IMR-90 (cell line): ENCODE data around the gene RASSF7. TPM values are rescaled to one million over a fixed set of nuclear protein-coding genes. Genes with fewer than 3 reads are reported as not detected.

Experiments used
- ATAC-seq: fragments of 200-7000 bp; cut with Tn5 transposase; 2 replicates; pipeline ENCODE4 v1.9.1; 2020; ENCODE audit warnings: low read depth, mild to moderate bottlenecking, moderate library complexity
- BruUV-seq: library from RNA; stranded (reverse); fragments of 400-500 nt; replicated peaks from 2 replicates; lab custom pipeline; 2021; lab: Mats Ljungman, UMichigan
- CTCF ChIA-PET: fragments of 300-600 bp; formaldehyde crosslinking; extraction: SDS; loops from one replicate; lab custom pipeline; 2021; ENCODE audit warnings: antibody characterized with exemption; lab: Yijun Ruan, JAX
- POLR2A ChIA-PET: fragments of 300-600 bp; sonication (Branson Sonifier 250); formaldehyde crosslinking; loops from one replicate; lab custom pipeline; 2022; ENCODE audit warnings: antibody characterized with exemption; ENCODE audit not compliant: unreplicated experiment; lab: Charles Lee
- DNase-seq: peaks from one replicate; pipeline ENCODE4 v3.0.0; 2013
- H2AFZ ChIP-seq: replicated peaks from 2 replicates; pipeline ENCODE3; 2013; ENCODE audit warnings: low read length, mild to moderate bottlenecking; ENCODE audit not compliant: poor library complexity
- H2AK5ac ChIP-seq: 2 replicates; pipeline ENCODE4 v1.6.1; 2013; ENCODE audit warnings: low read depth, low read length, inconsistent platforms
- H2AK9ac ChIP-seq: replicated peaks from 2 replicates; pipeline ENCODE3; 2013; ENCODE audit warnings: mild to moderate bottlenecking, low read depth, low read length, moderate library complexity; ENCODE audit not compliant: poor library complexity
- H2BK120ac ChIP-seq: 2 replicates; pipeline ENCODE4 v1.6.1; 2013; ENCODE audit warnings: low read depth, low read length, inconsistent platforms
- H2BK15ac ChIP-seq: 3 replicates; pipeline ENCODE4 v1.6.1; 2013; ENCODE audit warnings: low read depth, low read length, inconsistent platforms
- H2BK20ac ChIP-seq: 2 replicates; pipeline ENCODE4 v1.6.1; 2013; ENCODE audit warnings: low read depth, mild to moderate bottlenecking, inconsistent platforms, low read length, moderate library complexity
- H2BK5ac ChIP-seq: 2 replicates; pipeline ENCODE4 v1.6.1; 2013; ENCODE audit warnings: mild to moderate bottlenecking, low read depth, low read length, inconsistent platforms; ENCODE audit not compliant: poor library complexity, severe bottlenecking
- H3K14ac ChIP-seq: replicated peaks from 2 replicates; pipeline ENCODE4 v1.6.1; 2013; ENCODE audit warnings: low read depth, low read length, inconsistent platforms
- H3K18ac ChIP-seq: 2 replicates; pipeline ENCODE4 v1.6.1; 2013; ENCODE audit warnings: low read depth, low read length, control low read depth
- H3K23ac ChIP-seq: 2 replicates; pipeline ENCODE4 v1.6.1; 2013; ENCODE audit warnings: low read depth, low read length, inconsistent platforms
- H3K27ac ChIP-seq: 2 replicates; pipeline ENCODE4 v1.5.1; 2013; ENCODE audit warnings: mild to moderate bottlenecking, control low read depth, low read length; ENCODE audit not compliant: insufficient read depth
- H3K27me3 ChIP-seq: 2 replicates; pipeline ENCODE4 v1.6.1; 2013; ENCODE audit warnings: low read length; ENCODE audit not compliant: control insufficient read depth, insufficient read depth
- H3K36me3 ChIP-seq: 2 replicates; pipeline ENCODE4 v1.6.1; 2013; ENCODE audit warnings: low read length, mixed read lengths; ENCODE audit not compliant: control insufficient read depth, insufficient read depth
- H3K4ac ChIP-seq: 2 replicates; pipeline ENCODE4 v1.6.1; 2013; ENCODE audit warnings: low read depth, low read length, inconsistent platforms
- H3K4me1 ChIP-seq: 2 replicates; pipeline ENCODE4 v1.6.1; 2013; ENCODE audit warnings: low read length, mixed read lengths; ENCODE audit not compliant: control insufficient read depth, insufficient read depth
- H3K4me2 ChIP-seq: 2 replicates; pipeline ENCODE4 v1.6.1; 2013; ENCODE audit warnings: low read depth, mild to moderate bottlenecking, control low read depth, low read length, moderate library complexity
- H3K4me3 ChIP-seq: 2 replicates; pipeline ENCODE4 v1.5.1; 2013; ENCODE audit warnings: low read depth, mild to moderate bottlenecking, control low read depth, low read length, moderate library complexity; ENCODE audit not compliant: insufficient read depth
- H3K56ac ChIP-seq: 2 replicates; pipeline ENCODE4 v1.6.1; 2013; ENCODE audit warnings: low read length, inconsistent platforms; ENCODE audit not compliant: insufficient read depth; ENCODE audit errors: extremely low read depth
- H3K79me1 ChIP-seq, 2 experiments: 2 replicates each; pipeline ENCODE4 v1.6.1; 2013; ENCODE audit warnings: low read length in 2 of 2, inconsistent platforms in 1 of 2, low read depth in 1 of 2
- H3K9ac ChIP-seq: 2 replicates; pipeline ENCODE4 v1.6.1; 2013; ENCODE audit warnings: low read depth, low read length, control low read depth
- H3K9me1 ChIP-seq: 2 replicates; pipeline ENCODE4 v1.6.1; 2013; ENCODE audit warnings: low read length, inconsistent platforms; ENCODE audit not compliant: insufficient read depth
- H3K9me3 ChIP-seq: 2 replicates; pipeline ENCODE4 v1.6.1; 2013; ENCODE audit warnings: low read length; ENCODE audit not compliant: control insufficient read depth, insufficient read depth
- H4K20me1 ChIP-seq: 2 replicates; pipeline ENCODE4 v1.6.1; 2013; ENCODE audit warnings: low read length, inconsistent platforms; ENCODE audit not compliant: insufficient read depth
- H4K5ac ChIP-seq: 2 replicates; pipeline ENCODE4 v1.6.1; 2013; ENCODE audit warnings: mild to moderate bottlenecking, low read depth, low read length, control low read depth
- H4K8ac ChIP-seq, 2 experiments: 2 replicates each; pipeline ENCODE4 v1.6.1; 2013; ENCODE audit warnings: low read depth in 2 of 2, low read length in 2 of 2, control low read depth in 1 of 2, inconsistent platforms in 1 of 2
- H4K91ac ChIP-seq: 2 replicates; pipeline ENCODE4 v1.6.1; 2013; ENCODE audit warnings: low read depth, low read length, inconsistent platforms; ENCODE audit not compliant: insufficient read depth
- BHLHE40 ChIP-seq: fragments of 150-350 bp; IDR thresholded peaks from 2 replicates; pipeline ENCODE4 v1.6.1; 2016; ENCODE audit warnings: mild to moderate bottlenecking, low read depth, low read length
- CEBPB ChIP-seq: IDR thresholded peaks from 2 replicates; pipeline ENCODE4 v1.6.1; 2012; ENCODE audit warnings: low read depth, low read length, improper control_type of control experiment
- CHD1 ChIP-seq: IDR thresholded peaks from 2 replicates; pipeline ENCODE4 v1.6.1; 2012; ENCODE audit warnings: low read depth, low read length, improper control_type of control experiment
- CTCF ChIP-seq: conservative IDR thresholded peaks from 2 replicates; pipeline ENCODE4 v1.5.1; 2012; ENCODE audit warnings: mild to moderate bottlenecking, low read depth, low read length, improper control_type of control experiment
- FOS ChIP-seq: fragments of 150-350 bp; IDR thresholded peaks from 2 replicates; pipeline ENCODE4 v1.6.1; 2016; ENCODE audit warnings: low read depth, low read length
- MAFK ChIP-seq: IDR thresholded peaks from 2 replicates; pipeline ENCODE4 v1.6.1; 2012; ENCODE audit warnings: low read depth, low read length, improper control_type of control experiment
- MAZ ChIP-seq: IDR thresholded peaks from 2 replicates; pipeline ENCODE4 v1.6.1; 2012; ENCODE audit warnings: low read depth, mild to moderate bottlenecking, low read length, improper control_type of control experiment, moderate library complexity, borderline replicate concordance
- MXI1 ChIP-seq: IDR thresholded peaks from 2 replicates; pipeline ENCODE4 v1.6.1; 2012; ENCODE audit warnings: low read depth, mild to moderate bottlenecking, low read length, moderate library complexity, borderline replicate concordance
- NFE2L2 ChIP-seq: fragments of 150-350 bp; IDR thresholded peaks from 2 replicates; pipeline ENCODE4 v1.6.1; 2016; ENCODE audit warnings: low read depth, mild to moderate bottlenecking, low read length
- POLR2A ChIP-seq: IDR thresholded peaks from 2 replicates; pipeline ENCODE4 v1.6.1; 2012; ENCODE audit warnings: mild to moderate bottlenecking, low read depth, low read length
- RAD21 ChIP-seq: IDR thresholded peaks from 2 replicates; pipeline ENCODE4 v1.6.1; 2012; ENCODE audit warnings: low read length, improper control_type of control experiment
- RCOR1 ChIP-seq: IDR thresholded peaks from 2 replicates; pipeline ENCODE4 v1.6.1; 2012; ENCODE audit warnings: mild to moderate bottlenecking, low read length, improper control_type of control experiment; ENCODE audit not compliant: insufficient replicate concordance
- RFX5 ChIP-seq: IDR thresholded peaks from 2 replicates; pipeline ENCODE4 v1.8.0; 2012; ENCODE audit warnings: low read depth, mild to moderate bottlenecking, low read length, moderate library complexity
- SMC3 ChIP-seq: fragments of 150-350 bp; IDR thresholded peaks from 2 replicates; pipeline ENCODE4 v1.6.1; 2016; ENCODE audit warnings: low read depth, mild to moderate bottlenecking, antibody characterized with exemption, low read length, moderate library complexity
- USF2 ChIP-seq: fragments of 150-350 bp; IDR thresholded peaks from 2 replicates; pipeline ENCODE4 v1.6.1; 2017; ENCODE audit warnings: mild to moderate bottlenecking, antibody characterized with exemption, low read length, low read depth
- WGBS, 2 experiments: methylation state at CpG; one replicate each; pipeline versions ENCODE4 v1.1.5 to v1.1.7; 2013; ENCODE audit warnings: missing lambda C conversion rate in 2 of 2; ENCODE audit not compliant: insufficient read length in 1 of 2; ENCODE audit errors: extremely low coverage in 2 of 2; 5-methylcytosine and 5-hydroxymethylcytosine counted together
- dilution Hi-C: fragments of 300-500 bp; cut with HindIII; formaldehyde crosslinking; loops from one replicate; pipeline ENCODE4 v1.14.3; 2018; ENCODE audit warnings: low sequenced_read_pairs; ENCODE audit not compliant: unreplicated experiment
- in situ Hi-C: fragments of 300-500 bp; cut with MboI; formaldehyde crosslinking; loops from 3 replicates; pipeline ENCODE4 v1.14.3; 2019; ENCODE audit warnings: low sequenced_read_pairs, inconsistent platforms, mixed read lengths
- intact Hi-C: fragments of 100-400 bp; cut with micrococcal nuclease; formaldehyde crosslinking; loops from 2 replicates; pipeline ENCODE4 v1.10.0; 2022
- polyA plus RNA-seq, 3 experiments: library from polyadenylated mRNA; depleted of rRNA; stranded (reverse); fragments of >200 nt; gene quantifications; 2 replicates each; pipeline ENCODE4 v1.2.3, GENCODE V29; 2012; ENCODE audit warnings: low replicate concordance in 1 of 3
- total RNA-seq: library from RNA; depleted of rRNA; stranded (reverse); fragments of >200 nt; gene quantifications from 2 replicates; pipeline ENCODE4 v1.2.3, GENCODE V29; 2012
- TF ChIP-seq, protein P1 (sequence below): fragments of 150-350 bp; IDR thresholded peaks from 2 replicates; pipeline ENCODE4 v1.6.1; 2016; ENCODE audit warnings: low read depth, mild to moderate bottlenecking, low read length, moderate library complexity, borderline replicate concordance

The RASSF7 gene
- total and polyA plus RNA-seq, 2 of the 4 experiments (the other 2 are of a cell fraction), result 6.8 to 18.5 TPM

GRCh38 chr11:556662-557256 lies 4.0 kb upstream of the RASSF7 start:
- no peak for TF ChIP-seq CHD1
- TF ChIP-seq RAD21, result no peak
- no peak for TF ChIP-seq USF2
- no peak for TF ChIP-seq BHLHE40
- TF ChIP-seq NFE2L2, result no peak
- TF ChIP-seq SMC3, result no peak
- TF ChIP-seq POLR2A, result no peak
- TF ChIP-seq RFX5, result no peak
- TF ChIP-seq, protein P1, sequence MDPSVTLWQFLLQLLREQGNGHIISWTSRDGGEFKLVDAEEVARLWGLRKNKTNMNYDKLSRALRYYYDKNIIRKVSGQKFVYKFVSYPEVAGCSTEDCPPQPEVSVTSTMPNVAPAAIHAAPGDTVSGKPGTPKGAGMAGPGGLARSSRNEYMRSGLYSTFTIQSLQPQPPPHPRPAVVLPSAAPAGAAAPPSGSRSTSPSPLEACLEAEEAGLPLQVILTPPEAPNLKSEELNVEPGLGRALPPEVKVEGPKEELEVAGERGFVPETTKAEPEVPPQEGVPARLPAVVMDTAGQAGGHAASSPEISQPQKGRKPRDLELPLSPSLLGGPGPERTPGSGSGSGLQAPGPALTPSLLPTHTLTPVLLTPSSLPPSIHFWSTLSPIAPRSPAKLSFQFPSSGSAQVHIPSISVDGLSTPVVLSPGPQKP, result no peak
- no peak for TF ChIP-seq CTCF
- no peak for TF ChIP-seq FOS
- TF ChIP-seq MAFK, result no peak
- no peak for TF ChIP-seq MXI1
- no peak for TF ChIP-seq CEBPB
- no peak for TF ChIP-seq MAZ
- TF ChIP-seq RCOR1, result no peak
- BruUV-seq, result no TSS peak
- dilution Hi-C loops, result no loop called here
- Histone ChIP-seq H3K27ac (no peak overlapping the region), H4K5ac (no peak overlapping the region), H3K9me1 (peaks cover 2% of the 10 kb centered on the region; the same call in 1 of the 2 replicates), H3K4ac (no peak overlapping the region), H3K27me3 (peaks cover 57% of the 10 kb centered on the region), H2AK5ac (no peak overlapping the region), H3K14ac (no peak overlapping the region), H2BK120ac (no peak overlapping the region), H2AK9ac (peak overlapping the region; percentile 72), H3K36me3 (no peaks in the 10 kb centered on the region), H3K79me1 (peaks cover 0 to 4% of the 10 kb centered on the region in 2 experiments; a peak in 2 of 4 replicates), H3K56ac (no peak overlapping the region), H2BK5ac (no peak overlapping the region), H3K18ac (no peak overlapping the region), H4K20me1 (peaks cover 6% of the 10 kb centered on the region; the same call in 1 of the 2 replicates), H3K9me3 (no peaks in the 10 kb centered on the region), H3K4me1 (peaks cover 12% of the 10 kb centered on the region), H3K4me3 (no peak overlapping the region), H3K4me2 (no peak overlapping the region), H3K9ac (no peak overlapping the region), H2AFZ (no peak overlapping the region), H4K8ac (no peak overlapping the region), H4K91ac (no peak overlapping the region), H2BK20ac (no peak overlapping the region), H2BK15ac (no peak overlapping the region), H3K23ac (0 out of 2 replicates have a peak overlapping the region, but pooled peaks have one; percentile 38)
- CTCF ChIA-PET, result no interaction called here
- ATAC-seq (no peak), DNase-seq (no peak)
- in situ Hi-C loops, result no loop called here
- POLR2A ChIA-PET, result no interaction called here
- intact Hi-C loops, result loop anchor here (10.0 kb wide), 1 partner anchor 168 kb away; no protein-coding TSS in a partner anchor
- 67% methylated on average over 7 of the region's 22 CpGs; no CpG with 5 or more reads in 1 of the 2 experiments for whole genome bisulfite sequencing, 2 experiments
